Activated effector memory CD4-positive, alpha-beta T cell treated with anti-CD3 and anti-CD28 coated beads, Interleukin-2, amount 50 U/mL, for 16 hours (primary cell): ENCODE data around the gene UTP11.
"Not testable (repeated sequence)": the region's sequence is repeated elsewhere in the genome, so short reads cannot be mapped to it uniquely, and the experiment has no call there.

ENCODE experiments used
- DNase-seq: peaks from one replicate; pipeline ENCODE4 v3.0.0-alpha.2; 2020

The UTP11 gene, protein sequence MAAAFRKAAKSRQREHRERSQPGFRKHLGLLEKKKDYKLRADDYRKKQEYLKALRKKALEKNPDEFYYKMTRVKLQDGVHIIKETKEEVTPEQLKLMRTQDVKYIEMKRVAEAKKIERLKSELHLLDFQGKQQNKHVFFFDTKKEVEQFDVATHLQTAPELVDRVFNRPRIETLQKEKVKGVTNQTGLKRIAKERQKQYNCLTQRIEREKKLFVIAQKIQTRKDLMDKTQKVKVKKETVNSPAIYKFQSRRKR

DNA sequence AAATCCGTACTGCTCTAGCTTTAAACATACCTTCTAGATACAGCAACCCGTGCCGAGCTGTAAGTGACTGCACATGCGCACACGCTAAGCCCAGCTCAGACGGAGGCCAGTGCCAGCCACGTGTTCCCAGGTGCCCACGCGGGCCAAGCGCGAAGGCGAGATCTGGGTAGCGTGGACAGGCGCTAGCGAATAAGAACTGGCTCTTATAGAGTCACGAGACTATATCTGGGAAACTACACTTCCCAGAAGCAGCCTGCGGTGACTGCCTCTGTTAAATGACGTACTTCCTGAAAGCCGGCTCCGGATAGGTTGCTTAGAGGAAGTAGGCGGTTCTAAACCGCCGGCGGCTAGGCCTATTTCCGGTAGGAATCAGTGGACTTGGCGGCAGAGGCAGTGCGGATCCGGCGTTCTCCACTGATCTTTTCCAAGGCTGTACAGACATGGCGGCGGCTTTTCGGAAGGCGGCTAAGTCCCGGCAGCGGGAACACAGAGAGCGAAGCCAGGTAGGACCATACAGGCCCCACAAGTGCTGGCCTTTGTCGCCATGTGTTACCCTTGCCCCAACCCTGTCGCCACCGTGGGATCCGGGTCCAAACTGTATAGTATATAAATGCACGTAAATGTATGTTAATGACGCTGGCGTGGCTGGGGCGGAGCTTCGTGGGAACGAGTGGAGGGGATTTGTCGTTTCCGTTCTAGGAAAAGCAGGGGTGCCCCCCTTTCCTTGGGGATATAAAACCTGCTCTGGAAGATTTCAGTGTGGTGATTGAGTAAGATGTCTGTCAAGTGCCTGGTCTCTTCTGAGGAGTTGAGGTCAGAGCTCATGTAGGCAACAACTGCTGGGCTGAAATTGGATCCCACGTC, at the start of gene UTP11:
UTP11 (plus strand) TSS at position 372 of the 864 bp plus-strand sequence; CDS start at position 441, 69 bp downstream.
- DNase-seq, result peak; percentile 96

DNA sequence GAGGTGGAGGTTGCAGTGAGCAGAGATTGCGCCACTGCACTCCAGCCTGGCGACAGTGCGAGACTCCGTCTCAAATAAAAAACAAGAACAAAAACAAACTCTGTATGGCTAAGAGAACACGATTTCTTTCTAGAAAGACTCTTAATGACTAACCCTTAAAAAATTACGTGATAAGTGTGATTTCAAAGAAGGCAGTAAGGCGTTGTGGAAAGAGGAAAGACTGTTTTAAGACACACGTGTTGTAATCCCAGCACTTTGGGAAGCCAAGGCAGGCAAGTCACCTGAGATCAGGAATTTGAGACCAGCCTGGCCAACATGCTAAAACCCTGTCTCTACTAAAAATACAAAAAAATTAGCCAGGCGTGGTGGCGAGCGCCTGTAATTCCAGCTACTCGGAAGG, 48.4 kb upstream of the UTP11 start:
- DNase-seq, result not testable (repeated sequence)

DNA sequence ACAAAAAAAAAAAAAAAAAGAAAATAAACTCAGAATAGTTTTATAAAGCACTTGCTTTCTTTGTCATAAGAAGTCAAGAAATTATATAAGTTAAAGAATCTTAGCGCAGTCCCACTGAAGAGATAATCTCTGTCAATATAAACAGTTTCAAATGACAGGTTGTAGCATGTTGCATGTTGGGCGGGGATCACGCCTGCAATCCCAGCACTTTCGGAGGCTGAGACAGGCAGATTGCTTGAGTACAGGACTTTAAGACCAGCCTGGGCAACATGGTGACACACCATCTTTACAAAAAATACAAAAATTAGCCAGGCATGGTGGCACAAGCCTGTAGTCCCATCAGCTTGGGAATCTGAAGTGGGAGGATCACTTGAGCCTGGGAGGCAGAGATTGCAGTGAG, 47.2 kb upstream of the UTP11 start:
- DNase-seq, result no peak

DNA sequence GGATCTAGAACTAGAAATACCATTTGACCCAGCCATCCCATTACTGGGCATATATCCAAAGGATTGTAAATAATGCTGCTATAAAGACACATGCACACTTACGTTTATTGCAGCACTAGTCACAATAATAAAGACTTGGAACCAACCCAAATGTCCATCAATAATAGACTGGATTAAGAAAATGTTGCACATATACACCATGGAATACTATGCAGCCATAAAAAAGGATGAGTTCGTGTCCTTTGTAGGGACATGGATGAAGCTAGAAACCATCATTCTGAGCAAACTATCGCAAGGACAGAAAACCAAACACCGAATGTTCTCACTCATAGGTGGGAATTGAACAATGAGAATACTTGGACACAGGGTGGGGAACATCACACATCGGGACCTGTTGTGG, 38.9 kb upstream of the UTP11 start:
- not testable (repeated sequence) for DNase-seq

DNA sequence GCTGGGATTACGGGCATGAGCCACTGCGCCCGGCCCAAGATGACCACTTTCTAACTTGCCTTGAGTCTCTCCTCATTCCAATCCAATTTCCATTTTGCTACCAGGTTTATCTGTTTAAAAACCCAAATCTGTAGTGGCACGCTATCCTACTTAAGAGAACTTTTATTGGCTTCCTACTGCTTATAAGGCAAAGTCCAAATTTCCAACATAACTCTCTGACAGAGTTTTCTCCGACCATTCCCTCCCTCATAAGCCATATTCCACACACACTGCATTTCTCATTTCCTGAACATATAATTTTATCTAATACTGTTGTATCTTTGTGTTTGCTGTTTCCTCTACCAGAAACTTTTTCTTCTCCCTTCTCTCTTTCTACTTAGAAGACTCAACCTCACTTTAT, 38.0 kb upstream of the UTP11 start:
- no peak for DNase-seq

DNA sequence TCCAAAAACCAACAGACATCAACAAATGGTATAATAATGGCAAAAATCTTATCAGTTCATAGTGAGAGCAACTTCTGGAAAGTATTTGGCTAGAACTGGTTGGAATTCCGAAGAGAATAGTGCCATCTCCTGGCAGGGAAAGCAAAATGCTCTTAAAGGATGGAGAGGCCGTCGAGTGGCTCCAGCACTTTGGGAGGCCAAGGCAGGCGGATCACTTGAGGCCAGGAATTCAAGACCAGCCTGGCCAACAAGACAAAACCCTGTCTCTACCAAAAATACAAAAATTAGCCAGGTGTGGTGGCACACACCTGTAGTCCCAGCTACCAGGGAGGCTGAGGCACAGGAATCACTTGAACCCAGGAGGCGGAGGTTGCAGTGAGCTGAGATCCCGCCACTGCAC, 37.5 kb upstream of the UTP11 start:
- not testable (repeated sequence) for DNase-seq

DNA sequence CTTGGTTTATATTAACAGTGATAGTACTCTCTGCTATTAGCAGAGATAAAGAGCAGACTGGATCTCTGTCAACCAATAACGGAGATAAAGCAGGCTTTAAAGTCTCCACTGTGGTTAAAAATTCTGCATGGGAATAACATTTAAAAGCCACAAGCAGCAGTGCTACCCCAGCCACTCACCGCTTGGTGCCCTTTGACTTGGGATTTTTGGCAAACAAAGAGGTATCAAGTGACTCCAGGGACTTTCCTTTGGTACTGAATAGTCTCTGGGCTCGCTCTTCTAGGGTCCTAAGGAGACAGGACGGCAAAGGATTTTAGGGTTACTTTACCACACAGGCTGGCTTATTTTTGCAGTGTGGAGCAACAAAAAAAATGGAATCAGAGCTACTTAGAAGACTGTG, 34.0 kb upstream of the UTP11 start:
- DNase-seq, result no peak

DNA sequence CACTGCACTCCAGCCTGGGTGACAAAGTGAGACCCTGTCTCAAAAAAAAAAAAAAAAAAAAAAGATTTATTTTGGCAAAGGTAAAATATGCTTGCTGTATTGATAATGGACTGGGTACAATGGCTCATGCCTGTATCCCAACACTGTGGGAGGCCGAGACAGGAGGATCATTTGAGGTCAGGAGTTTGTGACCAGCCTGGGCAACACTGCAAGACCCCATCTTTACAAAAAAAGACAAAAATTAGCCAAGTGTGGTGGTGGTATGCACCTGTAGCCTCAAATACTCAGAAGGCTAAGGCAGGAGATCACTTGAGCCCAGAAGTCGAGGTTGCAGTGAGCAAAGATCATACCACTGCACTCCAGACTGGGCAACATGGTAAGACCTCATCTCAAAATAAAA, 29.0 kb upstream of the UTP11 start:
- DNase-seq, result no peak

DNA sequence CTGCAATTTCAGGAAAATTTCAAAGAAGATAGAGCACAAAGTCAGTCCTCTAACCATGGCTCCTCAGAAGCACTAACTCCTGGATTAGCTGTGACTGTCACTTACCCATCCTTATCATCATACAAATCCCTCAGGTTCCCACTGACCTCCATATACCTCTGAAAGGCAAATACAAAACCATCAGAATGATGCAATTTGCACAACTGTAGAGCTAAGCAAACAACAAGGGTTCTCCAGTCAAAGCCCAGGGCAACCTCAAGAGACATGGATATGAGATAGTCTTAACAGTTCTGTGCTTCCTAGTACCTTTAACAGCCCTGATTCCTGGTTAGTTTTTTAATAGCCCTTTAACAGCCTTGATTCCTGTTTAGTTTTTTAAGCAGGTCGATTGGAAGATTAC, 24.9 kb upstream of the UTP11 start:
- DNase-seq, result no peak

DNA sequence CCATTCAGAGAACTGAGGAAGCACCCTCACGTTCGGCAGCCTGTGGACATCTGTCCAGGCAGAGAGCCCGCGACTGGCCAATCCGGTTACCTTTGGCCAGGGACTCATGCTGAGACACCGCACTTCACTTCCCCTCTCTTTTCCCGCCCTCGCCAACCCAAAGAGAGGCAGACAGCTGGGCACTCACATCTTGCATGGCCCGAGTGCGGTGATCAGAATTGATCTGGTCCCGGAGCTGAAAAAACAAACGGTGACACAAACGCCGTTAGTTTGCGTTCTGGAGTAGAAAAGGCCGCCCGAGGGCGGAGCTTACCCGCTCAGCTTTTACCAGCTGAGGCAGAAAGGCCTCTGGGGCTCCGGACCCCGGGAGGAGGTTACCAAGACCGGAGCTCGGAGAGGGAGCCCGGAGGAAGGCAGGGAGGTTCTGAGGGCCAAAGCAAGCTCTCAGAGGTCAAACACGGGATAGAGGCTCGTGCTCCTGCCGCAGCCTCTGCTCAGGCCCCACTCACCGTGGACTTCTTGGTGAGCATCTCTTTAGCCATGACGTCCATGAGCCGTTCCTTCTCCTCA, 23.1 kb upstream of the UTP11 start:
- DNase-seq, result peak; percentile 82

DNA sequence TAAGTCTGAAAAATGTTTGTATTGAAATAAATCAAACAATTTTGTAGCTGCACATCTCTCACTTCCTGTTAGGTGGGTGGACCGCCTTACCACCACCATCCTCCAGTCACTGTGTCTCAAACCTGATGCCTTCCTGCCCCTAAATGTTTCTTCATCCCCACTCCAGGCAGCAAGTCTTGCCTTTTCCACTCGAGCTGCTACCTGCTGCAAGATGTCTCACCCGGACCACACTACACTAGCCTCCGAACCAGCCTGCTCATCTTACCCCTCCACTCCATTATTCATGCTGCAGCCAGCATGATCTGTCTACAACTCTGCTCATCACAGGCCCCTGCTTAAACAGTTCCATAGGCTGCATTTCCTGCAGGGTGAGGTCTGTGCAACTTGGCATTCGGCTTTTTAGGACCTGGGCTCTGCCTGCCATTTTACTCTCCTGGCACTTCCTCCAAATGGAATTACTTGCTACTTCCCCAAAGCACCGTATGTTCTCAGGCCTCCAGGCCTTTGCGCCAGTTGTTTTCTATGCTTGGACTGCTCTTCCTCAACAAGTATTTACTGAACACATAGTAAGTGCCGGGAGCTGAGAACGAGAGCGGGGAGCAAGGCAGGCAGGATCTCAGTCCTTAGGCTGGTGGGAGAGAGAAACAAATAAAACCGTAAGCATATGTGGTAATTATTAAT, 17.5 kb upstream of the UTP11 start:
- DNase-seq, result no peak

DNA sequence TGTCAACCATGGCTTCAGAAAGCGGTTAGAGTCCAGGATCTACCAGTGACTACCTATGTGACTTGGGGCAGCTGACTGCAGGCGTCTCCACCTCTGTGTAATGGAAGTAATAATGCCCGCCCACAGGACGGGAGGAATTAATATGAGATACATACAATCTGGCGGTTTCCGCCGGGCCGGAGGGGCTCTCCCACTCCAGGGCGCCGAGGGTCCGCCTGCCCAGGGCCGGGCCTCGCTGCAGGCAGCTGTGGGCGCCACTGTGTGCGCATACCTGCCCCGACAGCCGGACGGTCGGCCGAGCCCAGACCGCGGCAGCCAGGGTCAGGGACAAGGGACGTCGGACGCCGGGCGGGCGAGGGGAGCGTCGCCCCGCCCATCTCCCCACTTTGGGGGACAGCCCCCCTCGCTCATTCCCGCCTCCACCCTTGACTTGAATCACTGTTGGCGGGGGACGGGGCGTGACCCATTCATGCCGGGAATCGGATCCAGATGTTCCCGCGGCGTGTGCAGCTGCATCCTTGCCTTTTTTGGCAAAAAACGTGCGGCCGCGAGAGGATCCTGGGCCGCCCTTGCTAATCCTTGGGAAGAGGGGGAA, 16.7 kb upstream of the UTP11 start:
- no peak for DNase-seq

DNA sequence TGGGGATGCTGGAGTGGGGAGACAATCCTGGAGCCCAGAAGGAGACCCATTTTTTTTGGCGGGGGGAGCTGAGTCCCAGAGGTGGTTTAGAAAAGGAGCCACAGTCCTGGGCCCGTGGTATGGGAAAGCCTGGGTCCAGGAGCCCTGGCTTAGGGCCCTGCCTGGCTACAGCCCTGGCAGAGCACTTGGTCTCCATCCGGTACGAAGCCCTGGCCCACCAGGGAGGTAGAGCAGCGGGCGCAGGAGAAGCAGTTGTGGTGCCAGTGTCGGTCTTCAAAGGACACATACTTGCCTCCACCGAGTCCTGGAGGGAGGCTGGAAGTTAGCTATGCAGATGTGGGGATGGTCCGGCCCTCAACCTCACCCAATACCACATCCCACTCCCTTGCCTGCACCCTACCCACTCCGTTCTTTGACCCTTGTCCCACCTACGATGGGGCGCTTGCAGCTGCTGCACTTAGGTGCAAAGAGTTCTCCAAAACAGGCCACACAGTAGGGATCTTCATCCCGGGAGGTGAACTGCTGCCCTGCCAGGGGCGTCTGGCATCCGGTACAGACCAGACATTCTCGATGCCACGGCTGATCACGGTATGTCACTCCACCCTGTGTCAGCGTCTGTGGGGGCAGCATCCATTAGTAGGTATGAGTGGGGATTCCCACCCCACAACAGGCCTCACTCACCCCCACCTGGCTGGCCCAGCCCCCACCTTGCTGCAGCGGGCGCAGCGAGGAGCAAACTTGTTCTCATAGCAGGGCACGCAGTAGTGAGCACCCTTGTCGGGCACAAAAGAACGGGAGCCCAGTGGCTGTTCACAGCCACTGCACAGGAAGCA, 15.1 kb upstream of the UTP11 start:
- no peak for DNase-seq

DNA sequence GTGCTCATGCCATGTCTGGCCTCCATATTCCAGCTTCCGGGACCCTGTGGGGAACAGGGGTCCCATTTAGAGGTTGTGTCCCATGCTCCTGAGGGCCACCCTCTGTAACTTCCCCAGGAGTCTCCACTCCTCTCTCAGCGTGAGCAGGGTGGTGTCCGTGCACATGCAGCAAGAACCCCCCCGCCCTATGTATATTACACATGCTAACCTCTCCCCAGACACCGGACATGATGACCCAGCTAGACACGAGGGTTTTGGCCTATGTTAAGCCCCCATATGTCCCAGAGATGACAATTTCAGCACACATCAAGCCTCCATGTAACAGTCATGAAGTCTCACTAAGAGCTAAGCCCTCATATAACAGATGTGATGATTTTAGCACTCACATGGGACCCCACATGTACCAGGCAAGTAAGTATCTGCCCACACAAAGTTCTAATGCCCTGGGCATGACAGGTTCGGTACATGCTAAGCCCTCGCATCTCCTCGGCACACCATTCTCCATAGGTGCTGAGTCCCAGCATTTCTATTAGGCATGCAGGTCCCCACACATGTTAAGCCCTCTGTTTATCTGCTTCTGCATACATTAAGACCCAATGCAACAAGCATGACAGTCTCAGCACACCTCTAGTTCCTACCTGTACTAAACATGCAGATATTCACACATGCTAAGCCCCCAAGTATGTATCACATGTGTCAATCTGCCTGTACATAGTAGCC, 14.3 kb upstream of the UTP11 start:
- DNase-seq, result no peak

DNA sequence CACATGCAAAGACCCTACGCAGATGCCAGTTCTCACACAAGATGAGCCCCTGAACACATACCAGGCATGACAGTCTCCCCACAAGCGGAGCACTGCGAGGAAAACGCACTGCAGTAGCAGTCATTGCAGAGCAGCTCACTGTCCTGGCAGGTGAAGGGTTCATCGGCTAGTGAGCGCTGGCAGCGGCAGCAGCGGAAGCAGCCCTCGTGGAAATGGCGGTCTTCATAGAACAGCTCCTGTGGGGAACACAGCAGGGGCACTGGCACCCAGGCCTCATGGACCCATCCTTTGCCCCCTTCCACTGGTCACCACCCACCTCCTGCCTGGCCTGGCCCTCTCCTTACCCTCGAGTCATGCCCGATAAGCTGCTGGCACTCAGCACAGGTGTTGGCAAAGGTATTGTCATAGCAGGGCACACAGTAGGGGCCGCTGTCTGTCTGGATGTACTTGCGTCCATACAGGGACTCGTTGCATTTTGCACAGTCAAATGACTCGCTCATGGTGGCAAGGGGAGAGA, 13.6 kb upstream of the UTP11 start:
- no peak for DNase-seq

DNA sequence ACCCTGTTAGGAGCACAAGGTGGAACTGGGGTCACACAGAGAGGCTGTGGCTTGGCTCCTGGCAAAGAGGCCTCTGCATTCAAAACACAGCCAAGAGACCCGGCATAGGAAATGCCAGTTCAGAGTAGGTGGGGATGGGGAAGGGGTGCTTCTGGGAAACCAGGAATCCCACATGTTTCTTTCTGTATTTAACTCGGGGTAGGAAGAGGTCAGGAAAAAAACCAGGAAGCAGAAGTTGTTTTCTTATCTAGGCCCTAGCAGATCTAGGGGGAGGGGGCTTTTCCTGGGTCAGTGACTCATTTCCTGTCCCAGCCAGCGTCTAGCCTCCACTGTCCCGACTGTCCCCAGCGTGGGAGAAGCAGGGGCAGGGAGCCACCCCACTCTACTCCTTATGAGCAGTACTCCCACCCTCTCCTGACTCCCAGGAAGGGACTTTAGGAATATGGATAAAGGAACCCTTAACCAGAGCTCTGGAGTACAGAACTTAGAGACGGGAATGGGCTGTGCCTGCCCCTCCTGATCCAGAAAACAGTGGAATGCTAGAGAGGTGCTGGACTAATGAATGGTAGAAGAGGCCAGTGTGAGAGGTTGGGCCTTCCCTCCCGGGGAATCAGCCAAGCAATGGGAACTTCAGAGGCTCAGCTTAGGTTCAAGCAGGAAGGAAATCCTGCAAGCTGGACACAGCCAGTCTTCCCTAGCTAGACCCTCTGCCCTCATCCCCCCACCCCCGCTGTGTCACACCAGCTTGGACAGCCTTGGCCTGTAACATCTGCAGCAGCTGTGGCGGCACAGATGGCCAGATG, 12.9 kb upstream of the UTP11 start:
- DNase-seq, result no peak

DNA sequence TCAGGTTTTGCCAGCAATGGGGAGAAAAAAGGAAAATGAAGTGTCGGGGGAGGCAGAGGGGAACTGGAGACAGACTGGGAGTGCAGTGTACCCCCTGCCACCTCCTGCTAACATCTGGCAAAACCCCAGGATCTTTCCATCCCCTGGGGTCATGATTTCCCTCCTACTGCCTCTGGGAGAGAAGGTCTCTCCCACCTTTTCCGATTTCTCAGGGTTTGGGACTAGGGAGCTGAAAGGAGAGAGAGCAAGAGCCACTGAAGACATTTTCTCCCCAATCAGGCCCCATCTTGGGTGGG, 12.4 kb upstream of the UTP11 start:
- DNase-seq, result no peak

DNA sequence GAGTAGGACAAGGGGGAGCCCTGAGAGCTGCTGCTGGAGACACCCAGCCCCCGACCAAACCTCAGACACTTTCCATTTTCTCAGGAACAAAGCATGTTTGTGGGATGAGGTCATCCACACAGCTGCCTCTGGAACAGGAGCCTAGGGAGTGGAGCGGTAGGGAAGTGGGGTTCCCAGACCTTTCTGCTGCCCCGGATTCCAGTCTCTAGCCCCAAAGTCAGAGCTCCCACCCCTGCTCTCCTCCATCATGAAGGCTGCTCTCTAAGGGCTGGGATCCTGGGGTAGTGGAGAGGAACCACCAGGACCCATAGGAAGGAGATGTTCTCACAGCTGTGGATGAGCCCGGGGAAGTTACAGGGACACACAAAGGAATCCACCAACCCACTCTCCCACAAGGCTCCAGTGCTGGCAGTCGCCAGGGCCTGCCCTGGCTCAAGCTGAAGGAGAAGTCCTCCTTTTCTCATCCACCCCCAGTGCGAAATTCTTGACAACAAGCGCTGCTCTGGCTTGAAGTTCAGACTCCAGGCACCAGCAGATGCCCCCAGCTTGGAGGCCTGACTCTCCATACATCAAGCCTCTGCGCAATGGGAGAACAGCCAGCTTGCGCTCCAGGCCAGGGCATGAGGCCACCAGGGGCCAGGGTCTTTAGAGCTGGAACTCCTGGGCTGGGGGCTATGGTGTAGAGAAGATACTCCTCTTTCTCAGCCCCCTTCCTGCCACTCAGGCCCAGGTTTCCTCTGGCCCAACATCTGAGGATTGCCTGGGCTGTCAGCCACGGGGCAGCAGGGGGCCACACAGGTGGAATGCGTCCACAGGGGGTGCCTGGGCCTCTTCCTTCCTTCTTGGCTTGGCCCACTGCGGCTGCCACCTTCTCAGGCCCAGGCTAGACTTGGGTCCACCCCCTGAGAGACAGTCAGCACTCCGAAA, 11.7 kb upstream of the UTP11 start:
- no peak for DNase-seq
